Superior temporal gyrus (tissue), 1 donor: Measurements from ENCODE around the gene RNF19B.

Experiments used
- DNase-seq: peaks from one replicate; pipeline ENCODE4 v3.0.0-alpha.2; 2016; ENCODE audit errors: extremely low spot score

The RNF19B gene

GRCh38 chr1:32967888-32968568, 3.4 kb upstream of the RNF19B start:
- DNase-seq = peak; percentile 33

GRCh38 chr1:32966900-32967299, 2.3 kb upstream of the RNF19B start:
- DNase-seq = no peak

GRCh38 chr1:32965251-32965747, 690 bp upstream of the RNF19B start:
- no peak for DNase-seq

- no peak for DNase-seq
Observed at GRCh38 chr1:32963746-32964460, 706 bp downstream of the RNF19B start.

- peak; percentile 37 for DNase-seq
Observed at GRCh38 chr1:32962248-32962896, 2.2 kb downstream of the RNF19B start.

GRCh38 chr1:32960819-32961355, 3.7 kb downstream of the RNF19B start:
- DNase-seq = no peak

- no peak for DNase-seq
Observed at GRCh38 chr1:32960342-32960741, 4.3 kb downstream of the RNF19B start.

GRCh38 chr1:32958827-32959226, 5.8 kb downstream of the RNF19B start:
- no peak for DNase-seq

GRCh38 chr1:32957017-32957416, 7.6 kb downstream of the RNF19B start:
- no peak for DNase-seq

- DNase-seq = no peak
Observed at GRCh38 chr1:32954168-32954567, 10.4 kb downstream of the RNF19B start.

GRCh38 chr1:32953495-32953894, 11.1 kb downstream of the RNF19B start:
- no peak for DNase-seq

GRCh38 chr1:32949519-32949918, 15.1 kb downstream of the RNF19B start:
- DNase-seq = no peak

GRCh38 chr1:32948905-32949304, 15.7 kb downstream of the RNF19B start:
- no peak for DNase-seq

- no peak for DNase-seq
Observed at GRCh38 chr1:32948390-32948722, 16.3 kb downstream of the RNF19B start.

GRCh38 chr1:32947669-32948389, 16.8 kb downstream of the RNF19B start:
- DNase-seq = no peak

GRCh38 chr1:32946413-32946812, 18.2 kb downstream of the RNF19B start:
- no peak for DNase-seq

- DNase-seq = no peak
Observed at GRCh38 chr1:32944180-32944579, 20.4 kb downstream of the RNF19B start.

- no peak for DNase-seq
Observed at GRCh38 chr1:32939655-32940371, 24.8 kb downstream of the RNF19B start.

- DNase-seq = no peak
Observed at GRCh38 chr1:32937061-32937460, 27.5 kb downstream of the RNF19B start.

GRCh38 chr1:32934535-32934934, 30.1 kb downstream of the RNF19B start:
- no peak for DNase-seq

- no peak for DNase-seq
Observed at GRCh38 chr1:32933742-32934322, 30.8 kb downstream of the RNF19B start.
